ENCODE data around the gene DLX5.

- TF ChIP-seq POLR2A (IDR thresholded peaks at IDR 0.05), result no peak
- no peak for TF ChIP-seq CTCF (IDR thresholded peaks at IDR 0.05)
Observed at GRCh38 chr7:96987719-96988118, 36.9 kb downstream of the DLX5 start.
